Neural cell (in vitro differentiated cells): Measurements from ENCODE around the gene NUBP2. TPM values are rescaled to one million over a fixed set of nuclear protein-coding genes. Genes with fewer than 3 reads are reported as not detected.

Experiments
- H2AFZ ChIP-seq: fragments of 200-600, 300-800 bp; sonication (generic), shearing (Covaris generic); 2 replicates; pipeline ENCODE4 v1.6.0; 2014; ENCODE audit warnings: low read depth, mild to moderate bottlenecking, antibody characterized with exemption, low read length, moderate library complexity
- H3F3A ChIP-seq: fragments of 200-600 bp; shearing (Covaris generic); 2 replicates; pipeline ENCODE4 v1.6.1; 2016; ENCODE audit warnings: mild to moderate bottlenecking, moderate library complexity, mixed read lengths, antibody characterized with exemption, low read length; ENCODE audit not compliant: insufficient read depth, poor library complexity, severe bottlenecking
- H3K27ac ChIP-seq: fragments of 200-600, 300-800 bp; sonication (generic), shearing (Covaris generic); 2 replicates; pipeline ENCODE4 v1.5.1; 2014; ENCODE audit warnings: mild to moderate bottlenecking, low read length, moderate library complexity
- H3K27me3 ChIP-seq: fragments of 300-800, 200-600 bp; sonication (generic), shearing (Covaris generic); 2 replicates; pipeline ENCODE4 v1.6.0; 2014; ENCODE audit warnings: mild to moderate bottlenecking, low read depth, low read length, moderate library complexity; ENCODE audit not compliant: insufficient read depth
- H3K36me3 ChIP-seq: fragments of 300-800, 200-600 bp; sonication (generic), shearing (Covaris generic); 2 replicates; pipeline ENCODE4 v1.5.1; 2014; ENCODE audit warnings: mild to moderate bottlenecking, antibody characterized with exemption, low read length, moderate library complexity; ENCODE audit not compliant: insufficient read depth
- H3K4me2 ChIP-seq: fragments of 300-800, 200-600 bp; sonication (generic), shearing (Covaris generic); 2 replicates; pipeline ENCODE4 v1.6.0; 2014; ENCODE audit warnings: mild to moderate bottlenecking, low read length
- H3K4me3 ChIP-seq: fragments of 300-800, 200-600 bp; sonication (generic), shearing (Covaris generic); 2 replicates; pipeline ENCODE4 v1.5.1; 2014; ENCODE audit warnings: mild to moderate bottlenecking, low read length, moderate library complexity
- H3K79me2 ChIP-seq: fragments of 200-600 bp; shearing (Covaris generic); replicated peaks from 2 replicates; pipeline ENCODE4 v1.6.0; 2014; ENCODE audit warnings: mild to moderate bottlenecking, low read length, moderate library complexity; ENCODE audit not compliant: insufficient read depth
- H3K9ac ChIP-seq: fragments of 300-800, 200-600 bp; sonication (generic), shearing (Covaris generic); 2 replicates; pipeline ENCODE4 v1.6.1; 2016; ENCODE audit warnings: mild to moderate bottlenecking, low read length, mixed read lengths
- H3K9me2 ChIP-seq: fragments of 200-600 bp; shearing (Covaris generic); 2 replicates; pipeline ENCODE4 v1.6.1; 2016; ENCODE audit warnings: mild to moderate bottlenecking, low read length, mixed read lengths; ENCODE audit not compliant: insufficient read depth
- H3K9me3 ChIP-seq: fragments of 200-600, 300-800 bp; sonication (generic), shearing (Covaris generic); 2 replicates; pipeline ENCODE4 v1.6.1; 2016; ENCODE audit warnings: mild to moderate bottlenecking, mixed run types, low read length, moderate library complexity, mixed read lengths
- H4K20me1 ChIP-seq: fragments of 200-600 bp; shearing (Covaris generic); 2 replicates; pipeline ENCODE4 v1.6.1; 2016; ENCODE audit warnings: mild to moderate bottlenecking, mixed run types; ENCODE audit not compliant: insufficient read depth
- EP300 ChIP-seq: fragments of 450-650 bp; conservative IDR thresholded peaks from 2 replicates; pipeline ENCODE4 v1.6.1; 2014; ENCODE audit warnings: antibody characterized with exemption, mild to moderate bottlenecking, moderate library complexity; ENCODE audit not compliant: poor library complexity, severe bottlenecking
- EZH2 ChIP-seq: fragments of 200-600, 300-800 bp; shearing (Covaris generic), sonication (generic); IDR thresholded peaks from 2 replicates; pipeline ENCODE4 v1.6.1; 2014; ENCODE audit warnings: antibody characterized with exemption, low read length, borderline replicate concordance, mild to moderate bottlenecking; ENCODE audit not compliant: insufficient read depth, poor library complexity, severe bottlenecking
- MXI1 ChIP-seq: fragments of 450-650 bp; conservative IDR thresholded peaks from 2 replicates; pipeline ENCODE4 v1.6.1; 2014; ENCODE audit warnings: antibody characterized with exemption, mild to moderate bottlenecking; ENCODE audit not compliant: poor library complexity, severe bottlenecking
- POLR2AphosphoS5 ChIP-seq: IDR thresholded peaks from 2 replicates; pipeline ENCODE4 v1.6.1; 2012
- RAD21 ChIP-seq: fragments of 450-650 bp; conservative IDR thresholded peaks from 2 replicates; pipeline ENCODE4 v1.6.1; 2014; ENCODE audit warnings: antibody characterized with exemption, mild to moderate bottlenecking, moderate library complexity
- SMC3 ChIP-seq: fragments of 450-650 bp; conservative IDR thresholded peaks from 2 replicates; pipeline ENCODE4 v1.6.1; 2014; ENCODE audit warnings: antibody characterized with exemption, mild to moderate bottlenecking, moderate library complexity; ENCODE audit not compliant: poor library complexity
- TAF1 ChIP-seq: IDR thresholded peaks from 2 replicates; pipeline ENCODE4 v1.6.1; 2012; ENCODE audit warnings: low read depth
- polyA plus RNA-seq: library from polyadenylated mRNA; depleted of rRNA; stranded (reverse); fragments of >200 nt; gene quantifications from 2 replicates; pipeline ENCODE4 v1.2.3, GENCODE V29; 2014
- TF ChIP-seq, protein P1 (sequence below): fragments of 450-650 bp; IDR thresholded peaks from 2 replicates; pipeline ENCODE4 v1.5.1; 2014; ENCODE audit warnings: antibody characterized with exemption, mild to moderate bottlenecking, moderate library complexity; ENCODE audit not compliant: poor library complexity, severe bottlenecking
- TF ChIP-seq, protein P2 (sequence below): IDR thresholded peaks from 2 replicates; pipeline ENCODE4 v1.6.1; 2012; ENCODE audit warnings: borderline replicate concordance

Gene NUBP2
- polyA plus RNA-seq, 1 donor from 2014 or later: 213 TPM

DNA sequence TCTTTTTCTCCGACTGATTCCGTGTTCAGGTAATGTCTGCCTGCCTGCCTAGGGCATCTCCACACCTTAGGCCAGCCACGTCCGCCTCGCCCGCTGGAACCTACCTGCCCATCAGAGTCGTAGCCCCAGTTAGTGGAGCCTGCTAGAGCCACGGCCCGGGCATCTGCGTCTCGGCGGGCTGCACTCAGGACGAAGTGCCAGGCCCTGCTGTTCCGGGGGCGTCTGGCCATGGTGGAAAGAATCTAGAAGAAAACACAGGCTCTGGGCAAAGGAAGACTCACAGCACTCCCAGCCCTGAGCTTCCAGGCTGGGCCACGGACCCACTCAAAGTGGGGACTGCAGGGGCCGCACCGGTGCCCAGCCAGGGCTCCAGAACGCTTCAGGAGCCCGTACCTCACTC, 1.5 kb upstream of the NUBP2 start:
- H3K4me3 ChIP-seq: peak overlapping the region; percentile 95
- H3K9ac ChIP-seq: peak overlapping the region; percentile 82
- H3K4me2 ChIP-seq: peak overlapping the region; percentile 88
- H3F3A ChIP-seq: no peaks in the 10 kb centered on the region
- H3K9me3 ChIP-seq: no peaks in the 10 kb centered on the region
- H4K20me1 ChIP-seq: peaks cover 28% of the 10 kb centered on the region
- peak overlapping the region; percentile 63 for H3K27ac ChIP-seq
- H3K79me2 ChIP-seq: peaks cover 34% of the 10 kb centered on the region
- H3K27me3 ChIP-seq: no peaks in the 10 kb centered on the region
- no peaks in the 10 kb centered on the region for H3K9me2 ChIP-seq
- H2AFZ ChIP-seq: no peak overlapping the region
- no peaks in the 10 kb centered on the region for H3K36me3 ChIP-seq
- TF ChIP-seq EP300: no peak
- TF ChIP-seq, protein P1, sequence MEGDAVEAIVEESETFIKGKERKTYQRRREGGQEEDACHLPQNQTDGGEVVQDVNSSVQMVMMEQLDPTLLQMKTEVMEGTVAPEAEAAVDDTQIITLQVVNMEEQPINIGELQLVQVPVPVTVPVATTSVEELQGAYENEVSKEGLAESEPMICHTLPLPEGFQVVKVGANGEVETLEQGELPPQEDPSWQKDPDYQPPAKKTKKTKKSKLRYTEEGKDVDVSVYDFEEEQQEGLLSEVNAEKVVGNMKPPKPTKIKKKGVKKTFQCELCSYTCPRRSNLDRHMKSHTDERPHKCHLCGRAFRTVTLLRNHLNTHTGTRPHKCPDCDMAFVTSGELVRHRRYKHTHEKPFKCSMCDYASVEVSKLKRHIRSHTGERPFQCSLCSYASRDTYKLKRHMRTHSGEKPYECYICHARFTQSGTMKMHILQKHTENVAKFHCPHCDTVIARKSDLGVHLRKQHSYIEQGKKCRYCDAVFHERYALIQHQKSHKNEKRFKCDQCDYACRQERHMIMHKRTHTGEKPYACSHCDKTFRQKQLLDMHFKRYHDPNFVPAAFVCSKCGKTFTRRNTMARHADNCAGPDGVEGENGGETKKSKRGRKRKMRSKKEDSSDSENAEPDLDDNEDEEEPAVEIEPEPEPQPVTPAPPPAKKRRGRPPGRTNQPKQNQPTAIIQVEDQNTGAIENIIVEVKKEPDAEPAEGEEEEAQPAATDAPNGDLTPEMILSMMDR: no peak
- TF ChIP-seq RAD21: no peak
- no peak for TF ChIP-seq EZH2
- TF ChIP-seq, protein P2, sequence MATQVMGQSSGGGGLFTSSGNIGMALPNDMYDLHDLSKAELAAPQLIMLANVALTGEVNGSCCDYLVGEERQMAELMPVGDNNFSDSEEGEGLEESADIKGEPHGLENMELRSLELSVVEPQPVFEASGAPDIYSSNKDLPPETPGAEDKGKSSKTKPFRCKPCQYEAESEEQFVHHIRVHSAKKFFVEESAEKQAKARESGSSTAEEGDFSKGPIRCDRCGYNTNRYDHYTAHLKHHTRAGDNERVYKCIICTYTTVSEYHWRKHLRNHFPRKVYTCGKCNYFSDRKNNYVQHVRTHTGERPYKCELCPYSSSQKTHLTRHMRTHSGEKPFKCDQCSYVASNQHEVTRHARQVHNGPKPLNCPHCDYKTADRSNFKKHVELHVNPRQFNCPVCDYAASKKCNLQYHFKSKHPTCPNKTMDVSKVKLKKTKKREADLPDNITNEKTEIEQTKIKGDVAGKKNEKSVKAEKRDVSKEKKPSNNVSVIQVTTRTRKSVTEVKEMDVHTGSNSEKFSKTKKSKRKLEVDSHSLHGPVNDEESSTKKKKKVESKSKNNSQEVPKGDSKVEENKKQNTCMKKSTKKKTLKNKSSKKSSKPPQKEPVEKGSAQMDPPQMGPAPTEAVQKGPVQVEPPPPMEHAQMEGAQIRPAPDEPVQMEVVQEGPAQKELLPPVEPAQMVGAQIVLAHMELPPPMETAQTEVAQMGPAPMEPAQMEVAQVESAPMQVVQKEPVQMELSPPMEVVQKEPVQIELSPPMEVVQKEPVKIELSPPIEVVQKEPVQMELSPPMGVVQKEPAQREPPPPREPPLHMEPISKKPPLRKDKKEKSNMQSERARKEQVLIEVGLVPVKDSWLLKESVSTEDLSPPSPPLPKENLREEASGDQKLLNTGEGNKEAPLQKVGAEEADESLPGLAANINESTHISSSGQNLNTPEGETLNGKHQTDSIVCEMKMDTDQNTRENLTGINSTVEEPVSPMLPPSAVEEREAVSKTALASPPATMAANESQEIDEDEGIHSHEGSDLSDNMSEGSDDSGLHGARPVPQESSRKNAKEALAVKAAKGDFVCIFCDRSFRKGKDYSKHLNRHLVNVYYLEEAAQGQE: no peak
- TF ChIP-seq POLR2AphosphoS5: no peak
- TF ChIP-seq SMC3: no peak
- TF ChIP-seq MXI1: no peak

DNA sequence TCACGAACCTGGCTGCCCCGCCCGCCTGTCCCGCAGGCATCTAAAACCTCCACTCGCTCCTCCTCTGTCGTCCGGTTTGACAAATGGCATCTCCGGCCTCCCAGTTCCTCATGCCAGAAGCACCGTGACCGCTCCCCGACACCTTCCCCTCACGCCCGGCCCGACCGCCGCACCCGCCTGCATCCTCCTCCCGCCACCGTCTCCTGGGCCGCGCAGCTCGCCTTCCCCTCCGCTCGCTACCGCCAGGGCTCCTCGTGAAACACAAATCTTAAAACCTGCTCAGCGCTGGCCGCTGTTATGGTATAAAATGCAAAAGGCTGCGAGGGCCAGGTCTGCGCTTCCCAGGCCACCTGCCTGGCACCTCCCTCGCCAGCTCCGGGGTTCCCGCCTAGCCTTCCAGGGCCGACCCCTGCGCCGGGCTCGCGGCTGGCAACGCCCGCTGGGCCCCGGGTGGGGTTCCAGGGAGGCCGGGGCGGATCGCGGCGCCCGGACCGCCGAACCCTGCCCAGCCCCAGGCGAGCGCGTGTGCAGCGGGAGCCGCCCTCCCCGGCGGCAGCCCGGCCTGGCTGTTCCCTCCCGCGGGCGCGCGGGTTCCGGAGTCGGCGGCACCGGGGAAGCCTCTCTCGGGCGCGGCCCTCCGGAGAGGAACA, 877 bp upstream of the NUBP2 start:
- Histone ChIP-seq H3K9me2 (no peaks in the 10 kb centered on the region), H3K9me3 (no peaks in the 10 kb centered on the region), H2AFZ (no peak overlapping the region), H3K79me2 (peaks cover 34% of the 10 kb centered on the region), H3F3A (no peaks in the 10 kb centered on the region), H3K27ac (peak overlapping the region; percentile 63), H4K20me1 (peaks cover 28% of the 10 kb centered on the region), H3K27me3 (no peaks in the 10 kb centered on the region), H3K9ac (peak overlapping the region; percentile 82), H3K36me3 (no peaks in the 10 kb centered on the region), H3K4me2 (peak overlapping the region; percentile 88), H3K4me3 (peak overlapping the region; percentile 95)
- TF ChIP-seq TAF1 (no peak), MXI1 (peak; percentile 56), RAD21 (peak; percentile 10)
- TF ChIP-seq, protein P2: peak; percentile 1
